Mesothelial cell of epicardium (in vitro differentiated cells): ENCODE results near the gene CPLX3. TPM values are rescaled to one million over a fixed set of nuclear protein-coding genes. Genes with fewer than 3 reads are reported as not detected.

Source experiments
- DNase-seq, 2 experiments: peaks; one replicate each; pipeline ENCODE4 v3.0.0; 2021; ENCODE audit warnings: low spot score in 2 of 2; ENCODE audit not compliant: unreplicated experiment in 2 of 2
- H3K27ac Mint-ChIP-seq: 2 replicates; pipeline ENCODE4 v1.8.0; 2021; ENCODE audit warnings: mixed read lengths
- H3K27me3 Mint-ChIP-seq: 2 replicates; pipeline ENCODE4 v1.8.0; 2021; ENCODE audit warnings: low read depth, mixed read lengths
- H3K36me3 Mint-ChIP-seq: 2 replicates; pipeline ENCODE4 v1.8.0; 2021; ENCODE audit warnings: mixed read lengths
- H3K4me1 Mint-ChIP-seq: 2 replicates; pipeline ENCODE4 v1.8.0; 2021; ENCODE audit warnings: mixed read lengths
- H3K4me3 Mint-ChIP-seq: 2 replicates; pipeline ENCODE4 v1.8.0; 2021; ENCODE audit warnings: mild to moderate bottlenecking, moderate library complexity, mixed read lengths
- H3K9me3 Mint-ChIP-seq: 2 replicates; pipeline ENCODE4 v1.8.0; 2021; ENCODE audit warnings: mixed read lengths
- CTCF ChIP-seq: fragments of 200-600 bp; sonication (generic); IDR thresholded peaks from one replicate; pipeline ENCODE4 v1.5.0; 2021; ENCODE audit warnings: antibody characterized with exemption; ENCODE audit not compliant: unreplicated experiment
- total RNA-seq: library from RNA; stranded (reverse); gene quantifications from 3 replicates; pipeline ENCODE4 v1.2.1, GENCODE V29; 2021

Gene CPLX3
- total RNA-seq, 1 donor from 2014 or later: not detected

- Mint-ChIP-seq H3K27me3 (no peaks in the 10 kb centered on the region), H3K9me3 (peaks cover 4% of the 10 kb centered on the region), H3K36me3 (peaks cover 23% of the 10 kb centered on the region), H3K4me3 (no peak overlapping the region), H3K27ac (no peak overlapping the region), H3K4me1 (peaks cover 11% of the 10 kb centered on the region)
- TF ChIP-seq CTCF: no peak
- DNase-seq: no peak
These were observed 37.9 kb downstream of the CPLX3 start for GRCh38 chr15:74864296-74864695.

GRCh38 chr15:74865316-74865715 lies 38.9 kb downstream of the CPLX3 start:
- peaks cover 4% of the 10 kb centered on the region for H3K9me3 Mint-ChIP-seq
- DNase-seq: no peak
- H3K36me3 Mint-ChIP-seq: peaks cover 23% of the 10 kb centered on the region
- H3K4me1 Mint-ChIP-seq: peaks cover 22% of the 10 kb centered on the region
- H3K27me3 Mint-ChIP-seq: no peaks in the 10 kb centered on the region
- no peak overlapping the region for H3K4me3 Mint-ChIP-seq
- no peak for TF ChIP-seq CTCF
- no peak overlapping the region for H3K27ac Mint-ChIP-seq

- H3K36me3 Mint-ChIP-seq: peaks cover 23% of the 10 kb centered on the region
- H3K27ac Mint-ChIP-seq: no peak overlapping the region
- peaks cover 29% of the 10 kb centered on the region for H3K4me1 Mint-ChIP-seq
- H3K27me3 Mint-ChIP-seq: no peaks in the 10 kb centered on the region
- DNase-seq: no peak
- TF ChIP-seq CTCF: no peak
- peaks cover 4% of the 10 kb centered on the region for H3K9me3 Mint-ChIP-seq
- H3K4me3 Mint-ChIP-seq: no peak overlapping the region
These were observed 39.7 kb downstream of the CPLX3 start for GRCh38 chr15:74866090-74866489.

GRCh38 chr15:74867466-74868038 lies 41.1 kb downstream of the CPLX3 start:
- Mint-ChIP-seq H3K27ac (no peak overlapping the region), H3K4me3 (no peak overlapping the region), H3K27me3 (no peaks in the 10 kb centered on the region)

GRCh38 chr15:74868059-74868458 lies 41.6 kb downstream of the CPLX3 start:
- peaks cover 38% of the 10 kb centered on the region for H3K4me1 Mint-ChIP-seq
- peaks cover 4% of the 10 kb centered on the region for H3K9me3 Mint-ChIP-seq
- H3K36me3 Mint-ChIP-seq: peaks cover 23% of the 10 kb centered on the region

More at GRCh38 chr15:74867466-74868038, 41.1 kb downstream of the CPLX3 start:
- Mint-ChIP-seq H3K9me3 (peaks cover 4% of the 10 kb centered on the region), H3K4me1 (peaks cover 34% of the 10 kb centered on the region), H3K36me3 (peaks cover 23% of the 10 kb centered on the region)
- no peak for TF ChIP-seq CTCF
- no peak for DNase-seq

More at GRCh38 chr15:74868059-74868458, 41.6 kb downstream of the CPLX3 start:
- Mint-ChIP-seq H3K27me3 (no peaks in the 10 kb centered on the region), H3K27ac (no peak overlapping the region), H3K4me3 (no peak overlapping the region)
- no peak for TF ChIP-seq CTCF
- DNase-seq: no peak
